Neural progenitor cell (in vitro differentiated cells): ENCODE measurements around the gene ADH4.

ENCODE experiments used
- CTCF ChIP-seq: fragments of 200-600 bp; sonication (generic); IDR thresholded peaks from 2 replicates; pipeline ENCODE4 v1.5.1; 2017; ENCODE audit warnings: antibody characterized with exemption, mild to moderate bottlenecking
- EZH2 ChIP-seq: fragments of 200-600 bp; sonication (generic); IDR thresholded peaks from 2 replicates; pipeline ENCODE4 v1.6.1; 2017; ENCODE audit warnings: antibody characterized with exemption, mild to moderate bottlenecking, moderate library complexity
- EZH2phosphoT487 ChIP-seq: fragments of 200-600 bp; sonication (generic); IDR thresholded peaks from 2 replicates; pipeline ENCODE4 v1.6.1; 2017; ENCODE audit warnings: antibody characterized with exemption

- no peak for TF ChIP-seq CTCF
- no peak for TF ChIP-seq EZH2
- no peak for TF ChIP-seq EZH2phosphoT487
Observed at GRCh38 chr4:99151452-99151851, 7.4 kb upstream of the ADH4 start.
